Measurements from ENCODE around the gene TAF1C. TPM values are rescaled to one million over a fixed set of nuclear protein-coding genes. Genes with fewer than 3 reads are reported as not detected.

Gene TAF1C
- total RNA-seq, 4 donors from 2014 or later, result 23.9 to 43.7 (median 32.1) TPM

- Histone ChIP-seq H3K4me3 (no peak overlapping the region), H3K36me3 (no peaks in the 10 kb centered on the region), H3K9me3 (no peaks in the 10 kb centered on the region), H3K27ac (no peak overlapping the region), H3K27me3 (peaks cover 0 to 29% (median 0%) of the 10 kb centered on the region in 4 donors), H3K4me1 (no peaks in the 10 kb centered on the region)
- 85 to 89% methylated on average over 6 to 7 of the region's 7 CpGs for WGBS, 2 donors
- intact Hi-C loops (cut with DNase I), result no loop called here
- DNase-seq, result no peak
- TF ChIP-seq CTCF (IDR thresholded peaks at IDR 0.05), result no peak
- no peak for TF ChIP-seq POLR2A (IDR thresholded peaks at IDR 0.05)
Observed at GRCh38 chr16:84165746-84166145, 21.1 kb downstream of the TAF1C start.

GRCh38 chr16:84161801-84162200 is 25.1 kb downstream of the TAF1C start:
- Histone ChIP-seq H3K27me3 (peaks cover 0 to 55% (median 0%) of the 10 kb centered on the region in 4 donors), H3K27ac (no peak overlapping the region), H3K9me3 (no peaks in the 10 kb centered on the region), H3K4me1 (no peaks in the 10 kb centered on the region), H3K4me3 (no peak overlapping the region), H3K36me3 (no peaks in the 10 kb centered on the region)
- 52 to 62% methylated on average over 3 of the region's 3 CpGs for WGBS, 2 donors
- no peak for DNase-seq
- intact Hi-C loops (cut with DNase I), result no loop called here
- TF ChIP-seq CTCF (IDR thresholded peaks at IDR 0.05) (no peak), POLR2A (IDR thresholded peaks at IDR 0.05) (no peak)

GRCh38 chr16:84161037-84161436 is 25.8 kb downstream of the TAF1C start:
- DNase-seq, result no peak
- Histone ChIP-seq H3K4me1 (no peaks in the 10 kb centered on the region), H3K4me3 (no peak overlapping the region), H3K36me3 (no peaks in the 10 kb centered on the region), H3K27ac (no peak overlapping the region), H3K27me3 (peaks cover 0 to 55% (median 0%) of the 10 kb centered on the region in 4 donors), H3K9me3 (no peaks in the 10 kb centered on the region)
- whole genome bisulfite sequencing, 2 donors, result 64 to 94% methylated on average over 3 of the region's 10 CpGs
- intact Hi-C loops (cut with DNase I), result no loop called here
- TF ChIP-seq POLR2A (IDR thresholded peaks at IDR 0.05), result no peak
- TF ChIP-seq CTCF (IDR thresholded peaks at IDR 0.05), result no peak

DNA sequence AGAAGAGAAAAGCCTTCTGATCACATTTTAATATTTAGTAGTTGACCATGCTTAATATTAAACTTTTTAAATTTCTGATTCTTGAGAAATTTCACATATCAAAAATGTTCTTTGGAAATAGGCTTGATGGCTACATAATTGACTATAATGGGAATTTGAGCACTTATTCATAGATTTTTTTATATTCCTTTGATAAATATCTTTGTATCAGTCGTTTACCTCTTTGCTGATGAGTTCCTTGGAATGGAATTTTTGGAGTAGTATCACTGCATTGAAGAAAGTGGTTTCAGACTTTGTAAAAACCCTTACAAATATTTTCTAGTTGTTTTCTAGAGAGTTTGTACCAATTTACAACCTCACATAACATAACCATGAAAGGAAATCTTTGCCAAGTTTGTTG is 27.1 kb downstream of the TAF1C start:
- Histone ChIP-seq H3K4me1 (no peaks in the 10 kb centered on the region), H3K9me3 (no peaks in the 10 kb centered on the region), H3K27me3 (peaks cover 0 to 59% (median 0%) of the 10 kb centered on the region in 4 donors), H3K36me3 (no peaks in the 10 kb centered on the region), H3K4me3 (no peak overlapping the region), H3K27ac (no peak overlapping the region)
- TF ChIP-seq POLR2A (IDR thresholded peaks at IDR 0.05) (no peak), CTCF (IDR thresholded peaks at IDR 0.05) (no peak)
- 26 to 40% methylated on average over 1 of the region's 1 CpG for WGBS, 2 donors
- intact Hi-C loops (cut with DNase I), result no loop called here
- no peak for DNase-seq

GRCh38 chr16:84159007-84159406 is 27.9 kb downstream of the TAF1C start:
- intact Hi-C loops (cut with DNase I), result no loop called here
- no peaks in the 10 kb centered on the region for H3K4me1 ChIP-seq
- no peaks in the 10 kb centered on the region for H3K9me3 ChIP-seq
- WGBS, 2 donors, result 26 to 39% methylated on average over 9 of the region's 9 CpGs
- TF ChIP-seq POLR2A (IDR thresholded peaks at IDR 0.05) (no peak), CTCF (IDR thresholded peaks at IDR 0.05) (no peak)
- DNase-seq, result no peak
- no peaks in the 10 kb centered on the region for H3K36me3 ChIP-seq
- H3K27me3 ChIP-seq, result peaks cover 0 to 56% (median 0%) of the 10 kb centered on the region in 4 donors
- no peak overlapping the region for H3K27ac ChIP-seq
- H3K4me3 ChIP-seq, result no peak overlapping the region

Measured in esophagus squamous epithelium (tissue), 5 donors.